CD1c-positive myeloid dendritic cell (primary cell): ENCODE data around the gene HLA-DPB1.
"Not testable (repeated sequence)": the region's sequence is repeated elsewhere in the genome, so short reads cannot be mapped to it uniquely, and the experiment has no call there.

Experiments
- DNase-seq: peaks from one replicate; pipeline ENCODE4 v3.0.0-alpha.2; 2016; ENCODE audit errors: extremely low spot score

HLA-DPB1 gene

DNA sequence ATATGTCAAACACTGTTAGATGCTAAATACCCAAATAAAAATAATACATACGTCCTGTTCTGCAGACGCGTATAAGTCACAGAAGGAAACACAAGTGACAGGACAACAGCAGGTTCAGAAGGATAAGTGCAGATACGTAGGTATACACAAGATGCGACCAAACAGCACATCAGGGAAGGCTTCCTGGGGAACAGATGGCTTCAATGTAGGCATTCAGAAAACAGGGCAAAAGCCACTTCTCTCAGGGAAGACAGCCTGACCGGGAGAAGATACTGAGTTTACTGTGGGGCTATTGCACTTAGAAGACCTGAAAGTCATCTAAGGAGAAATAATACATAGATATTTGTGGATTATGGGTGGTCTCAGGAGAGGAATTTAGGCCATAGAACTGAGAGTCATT lies 4.2 kb upstream of the HLA-DPB1 start:
- DNase-seq, result no peak

DNA sequence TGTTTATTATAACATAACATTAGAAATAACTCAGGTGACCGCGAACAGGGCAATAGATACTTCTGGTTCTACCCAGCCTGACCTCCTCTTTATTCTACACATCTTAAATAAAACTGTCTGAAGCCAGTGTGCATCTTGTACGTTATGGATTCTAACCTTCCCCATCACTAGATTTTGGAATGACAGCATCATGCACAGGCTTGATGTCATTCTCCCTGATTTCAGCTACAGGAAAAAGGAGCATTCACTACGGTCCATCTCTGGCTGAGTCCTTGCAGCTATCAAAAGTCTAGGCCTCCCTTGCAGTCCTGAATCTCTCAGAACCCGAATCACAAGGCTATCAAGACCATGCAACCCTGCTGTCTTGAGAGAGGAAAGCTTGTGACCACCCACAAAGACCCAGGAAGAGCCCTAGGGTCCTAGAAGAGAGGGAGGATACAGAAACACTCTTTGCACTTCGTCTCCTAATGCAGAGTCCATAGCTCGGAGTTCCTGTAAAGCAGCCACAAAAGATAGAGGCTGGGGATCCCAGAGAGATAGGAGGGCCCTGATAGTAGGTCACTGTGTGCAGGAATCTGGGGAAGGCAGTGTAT lies 3.2 kb upstream of the HLA-DPB1 start:
- no peak for DNase-seq

GRCh38 chr6:33073431-33073871 lies 2.3 kb upstream of the HLA-DPB1 start, which contains the start of gene HLA-DPA1:
TSS of gene HLA-DPA1 (minus strand) at chr6:33073649.
- peak; percentile 94 for DNase-seq

DNA sequence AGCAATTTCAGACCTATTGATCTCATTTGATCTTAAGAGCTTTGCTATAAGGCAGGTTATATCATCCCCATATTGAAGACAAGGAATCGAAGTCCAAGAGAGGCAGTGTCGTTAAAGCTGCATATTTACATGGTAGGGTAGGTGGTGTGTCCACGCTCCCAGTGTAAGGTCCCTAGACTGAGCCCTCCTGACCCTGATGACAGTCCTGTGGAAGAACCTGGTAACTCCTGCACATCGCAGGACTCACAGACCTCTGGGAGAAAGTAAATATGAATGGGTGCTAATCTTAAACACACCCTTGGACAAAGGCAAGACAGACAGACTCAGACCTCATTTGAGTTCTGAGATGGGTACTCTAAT lies 602 bp upstream of the HLA-DPB1 start:
- no peak for DNase-seq

DNA sequence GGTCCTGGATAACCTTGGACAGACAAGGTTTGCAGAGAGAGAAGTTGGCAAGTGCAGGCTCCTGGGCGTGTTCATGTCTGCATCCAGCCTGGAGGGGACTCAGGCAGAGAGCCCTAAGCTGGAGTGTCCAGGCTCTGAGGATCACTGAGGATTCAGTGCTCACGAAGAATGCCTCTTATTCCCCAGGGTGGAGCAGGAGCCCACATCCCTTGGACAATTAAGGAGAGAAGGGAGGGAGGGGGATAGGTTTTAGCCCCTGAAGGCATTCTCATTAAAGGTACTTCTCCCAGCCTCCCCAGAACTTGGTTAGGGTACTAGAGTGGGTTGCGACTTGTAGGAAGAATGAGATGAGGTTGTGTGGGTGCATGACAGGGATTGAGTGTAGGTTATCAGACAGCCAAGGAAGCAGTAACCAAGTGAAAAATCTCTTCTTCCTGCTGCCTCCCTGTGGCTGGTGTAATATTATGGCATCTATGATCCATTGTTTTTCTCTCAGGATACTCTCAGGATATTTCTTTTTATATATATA lies 680 bp downstream of the HLA-DPB1 start:
- peak; percentile 42 for DNase-seq

- DNase-seq, result peak; percentile 64
Observed at GRCh38 chr6:33077908-33078307, 2.1 kb downstream of the HLA-DPB1 start.

GRCh38 chr6:33078442-33078841 lies 2.7 kb downstream of the HLA-DPB1 start:
- DNase-seq, result no peak

GRCh38 chr6:33078919-33079521 lies 3.2 kb downstream of the HLA-DPB1 start:
- DNase-seq, result no peak

GRCh38 chr6:33079580-33079979 lies 3.8 kb downstream of the HLA-DPB1 start:
- no peak for DNase-seq

DNA sequence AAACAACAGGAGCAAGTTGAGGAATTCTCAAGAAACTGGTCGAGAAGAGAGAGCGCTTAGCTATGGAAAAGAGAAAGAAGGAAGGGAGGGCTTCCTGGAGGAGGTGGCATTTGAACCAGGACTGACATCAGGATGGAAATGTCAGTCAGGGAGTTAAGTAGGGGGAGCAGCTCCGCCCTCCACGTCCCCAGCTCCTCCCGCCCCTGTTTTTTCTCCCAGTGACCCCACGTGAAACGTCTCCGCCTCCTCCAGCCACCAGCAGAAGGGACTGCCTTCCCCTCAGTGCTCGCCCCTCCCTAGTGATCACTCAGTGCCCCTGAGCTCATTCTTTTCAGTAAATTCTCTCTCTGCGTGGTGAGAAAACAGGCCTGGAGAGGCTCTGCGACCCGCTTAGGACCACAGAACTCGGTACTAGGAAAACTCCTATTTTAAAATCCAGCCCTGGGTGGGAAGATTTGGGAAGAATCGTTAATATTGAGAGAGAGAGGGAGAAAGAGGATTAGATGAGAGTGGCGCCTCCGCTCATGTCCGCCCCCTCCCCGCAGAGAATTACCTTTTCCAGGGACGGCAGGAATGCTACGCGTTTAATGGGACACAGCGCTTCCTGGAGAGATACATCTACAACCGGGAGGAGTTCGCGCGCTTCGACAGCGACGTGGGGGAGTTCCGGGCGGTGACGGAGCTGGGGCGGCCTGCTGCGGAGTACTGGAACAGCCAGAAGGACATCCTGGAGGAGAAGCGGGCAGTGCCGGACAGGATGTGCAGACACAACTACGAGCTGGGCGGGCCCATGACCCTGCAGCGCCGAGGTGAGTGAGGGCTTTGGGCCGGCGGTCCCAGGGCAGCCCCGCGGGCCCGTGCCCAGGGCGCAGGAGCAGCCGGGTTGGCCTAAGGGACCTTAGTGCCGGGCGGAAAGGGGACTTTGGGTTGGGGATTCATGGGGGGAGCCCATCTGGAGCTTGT lies 4.6 kb downstream of the HLA-DPB1 start:
- peak; percentile 29 for DNase-seq

DNA sequence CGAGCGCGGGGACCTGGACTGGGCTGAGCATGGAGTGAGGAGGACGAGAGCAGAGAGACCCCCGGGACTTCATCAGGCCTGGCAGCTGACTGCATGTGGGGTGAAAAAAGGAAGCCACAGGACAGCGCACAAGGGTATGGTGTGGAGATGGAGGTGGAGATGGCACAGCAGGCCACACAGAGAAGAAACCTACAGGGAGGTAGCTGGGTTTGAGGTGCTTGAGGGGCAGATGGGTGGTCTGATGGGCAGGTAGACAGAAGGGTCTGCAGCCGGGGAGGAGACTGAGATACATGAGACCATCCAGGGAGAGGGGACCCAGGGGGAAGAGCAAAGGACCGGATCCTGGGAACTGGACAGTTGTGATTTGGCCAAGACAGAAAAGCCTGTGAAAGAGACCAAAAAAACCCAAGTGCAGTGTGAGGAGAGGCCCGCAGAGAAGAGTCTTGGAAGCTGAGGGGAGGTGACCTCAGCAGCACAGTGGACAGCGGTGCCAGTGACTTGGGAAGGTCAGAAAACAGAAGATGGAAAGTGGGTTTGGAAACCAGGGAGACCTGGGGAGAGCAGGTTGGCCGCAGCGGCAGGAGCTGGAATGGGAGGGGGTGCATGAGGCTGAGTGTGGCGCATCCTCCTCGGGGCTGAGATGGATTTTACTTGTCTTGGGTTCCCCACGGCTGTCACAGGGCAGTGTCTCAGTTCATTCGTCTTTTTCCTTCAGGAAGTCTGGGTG lies 5.5 kb downstream of the HLA-DPB1 start:
- no peak for DNase-seq

DNA sequence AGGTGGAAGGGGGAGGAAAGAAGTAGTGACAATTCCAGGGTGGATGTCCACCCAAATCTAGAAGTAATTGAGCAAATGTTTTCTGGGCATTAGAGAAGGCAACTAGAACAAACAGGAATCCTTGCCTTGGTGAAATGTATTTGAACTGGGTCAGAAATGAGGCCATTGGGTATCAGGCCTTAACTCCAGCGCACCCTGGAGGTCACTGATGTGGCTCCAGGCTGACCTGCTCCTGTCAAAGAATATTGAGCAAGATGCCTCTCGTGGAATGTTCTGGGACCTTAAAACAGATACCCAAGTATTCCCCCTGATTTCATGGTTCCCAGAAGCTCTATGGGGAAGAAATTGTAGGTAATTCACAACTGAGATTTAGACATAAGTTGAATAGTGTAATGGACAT lies 6.9 kb downstream of the HLA-DPB1 start:
- peak; percentile 86 for DNase-seq

DNA sequence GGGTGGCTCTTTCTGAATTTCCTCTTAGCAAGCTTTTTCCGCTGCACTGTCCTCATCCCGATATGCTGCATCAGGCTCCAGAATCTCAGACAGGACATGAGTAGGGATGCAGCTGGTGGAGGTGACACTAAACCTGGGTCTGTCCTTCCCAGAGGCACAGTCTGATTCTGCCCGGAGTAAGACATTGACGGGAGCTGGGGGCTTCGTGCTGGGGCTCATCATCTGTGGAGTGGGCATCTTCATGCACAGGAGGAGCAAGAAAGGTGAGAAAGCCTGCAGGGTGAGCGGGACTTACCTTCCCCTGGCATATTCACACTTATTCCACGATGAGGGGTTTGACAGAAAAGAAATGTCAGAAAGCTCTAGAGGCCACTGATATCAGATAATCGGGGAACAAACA lies 9.8 kb downstream of the HLA-DPB1 start:
- no peak for DNase-seq

GRCh38 chr6:33088258-33088930 lies 12.6 kb downstream of the HLA-DPB1 start:
- DNase-seq, result no peak

DNA sequence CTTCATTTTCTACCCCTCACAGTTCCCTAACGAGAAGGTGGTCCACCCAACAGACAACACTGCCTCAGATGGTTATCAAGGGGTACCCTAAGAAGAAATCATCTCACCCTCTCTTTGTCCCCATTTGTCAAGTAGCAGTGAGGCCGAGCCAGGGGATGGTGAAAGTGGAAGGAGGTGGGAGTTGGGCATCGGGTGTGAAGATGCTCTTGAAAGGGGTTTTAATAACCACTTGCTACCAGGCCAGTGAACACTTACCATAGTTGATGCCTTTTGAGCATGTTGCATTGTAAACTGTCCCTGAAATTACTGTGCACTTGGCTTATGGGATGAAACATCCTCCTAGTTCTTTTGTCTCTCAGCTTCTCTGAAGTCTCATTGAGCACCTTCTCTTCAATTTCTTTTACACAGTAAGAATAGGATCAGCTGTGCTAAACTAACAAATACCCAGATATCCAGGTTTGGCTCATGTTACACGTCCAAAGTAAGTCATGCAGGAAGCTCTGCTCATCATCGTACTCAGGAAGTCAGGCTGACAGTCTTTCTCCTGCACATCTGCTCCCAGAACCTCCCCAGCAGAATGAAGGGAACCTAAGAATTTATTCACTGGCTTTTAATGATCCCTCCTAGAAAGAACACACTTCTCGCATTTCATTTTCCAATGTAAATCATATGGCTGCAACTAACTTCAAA lies 13.3 kb downstream of the HLA-DPB1 start:
- no peak for DNase-seq

DNA sequence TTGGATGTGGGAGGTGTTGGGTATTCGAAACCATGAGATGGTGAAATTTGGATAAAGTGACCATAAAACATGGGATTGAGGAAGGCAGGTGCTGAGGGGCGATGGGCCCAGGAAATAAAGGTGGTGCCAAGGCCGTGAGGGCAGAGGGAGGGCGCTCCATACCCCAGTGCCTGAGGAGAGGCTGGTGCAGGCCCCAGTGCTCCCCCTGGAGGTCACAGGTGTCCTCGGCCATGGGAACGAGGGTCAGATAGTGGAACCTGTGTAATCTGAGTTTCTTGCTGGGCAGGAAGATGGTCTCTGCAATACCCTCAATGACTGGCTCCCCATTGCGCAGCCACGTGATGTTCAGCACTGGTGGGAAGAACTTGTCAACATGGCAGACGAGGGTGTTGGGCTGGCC lies 16.2 kb downstream of the HLA-DPB1 start:
- peak; percentile 48 for DNase-seq

DNA sequence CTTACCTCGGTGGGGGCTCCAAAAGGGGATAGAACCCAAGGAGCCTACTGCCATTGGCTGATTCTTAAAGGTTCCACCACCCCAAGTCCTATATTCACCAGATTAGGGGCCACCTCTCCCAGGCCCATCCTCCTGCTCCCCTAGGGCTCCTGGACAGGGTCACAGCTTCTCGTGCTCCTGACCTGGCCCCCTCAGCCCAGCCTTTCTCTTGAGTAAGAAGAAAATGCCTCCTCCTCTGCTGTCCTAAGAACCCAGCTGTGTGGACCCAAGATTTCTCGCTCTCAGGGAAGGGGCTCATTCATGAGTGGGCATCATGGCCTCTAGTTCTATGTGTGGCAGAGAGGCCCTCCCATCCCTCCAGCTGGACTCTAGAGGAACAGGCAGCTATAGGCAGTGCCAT lies 16.6 kb downstream of the HLA-DPB1 start:
- DNase-seq, result no peak

DNA sequence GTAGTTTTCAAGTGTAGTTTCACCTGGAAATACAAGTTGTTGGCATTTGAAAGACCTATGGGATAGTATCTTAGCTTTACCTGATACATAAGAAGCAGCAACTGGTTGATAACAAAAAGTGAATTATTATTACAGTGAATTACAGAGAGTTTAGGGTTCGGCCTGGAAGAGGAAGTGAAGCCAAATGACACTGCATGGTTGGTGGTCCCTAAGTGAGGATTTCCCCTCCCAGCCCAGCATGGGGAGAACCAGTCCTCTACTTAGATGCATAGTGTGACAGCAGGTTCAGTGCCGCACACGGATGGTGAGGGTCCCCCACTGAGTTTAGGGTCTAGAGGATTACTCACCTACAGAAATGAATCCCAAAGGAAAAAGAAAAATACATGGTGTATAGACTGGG lies 18.1 kb downstream of the HLA-DPB1 start:
- DNase-seq, result no peak

- no peak for DNase-seq
Observed at GRCh38 chr6:33095681-33096080, 19.9 kb downstream of the HLA-DPB1 start.

DNA sequence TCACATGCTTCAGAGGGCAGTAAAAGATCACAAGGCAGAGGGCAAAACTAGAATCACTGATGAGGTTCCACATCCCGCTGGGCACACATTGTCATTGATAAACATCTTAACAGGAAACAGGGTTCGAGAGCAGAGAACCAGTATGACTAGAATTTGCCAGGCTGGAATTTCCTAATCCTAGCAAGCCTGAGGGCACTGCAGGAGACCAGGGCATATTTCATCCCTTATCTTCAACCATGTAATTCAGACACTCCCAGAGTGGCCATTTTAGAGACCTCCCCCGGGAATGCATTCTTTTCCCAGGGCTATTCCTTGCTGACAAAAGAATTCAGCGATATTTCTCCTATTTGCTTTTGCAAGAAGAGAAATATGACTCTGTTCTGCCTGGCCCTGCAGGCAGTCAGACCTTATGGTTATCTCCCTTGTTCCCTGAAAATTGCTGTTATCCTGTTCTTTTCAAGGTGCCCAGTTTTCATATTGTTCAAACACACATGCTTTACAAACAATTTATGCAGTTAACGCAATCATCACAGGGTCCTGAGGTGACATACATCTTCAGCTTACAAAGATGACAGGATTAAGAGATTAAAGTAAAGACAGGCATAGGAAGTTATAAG lies 25.4 kb downstream of the HLA-DPB1 start:
- not testable (repeated sequence) for DNase-seq
